Measurements from ENCODE around the gene ZMAT3. TPM values are rescaled to one million over a fixed set of nuclear protein-coding genes. Genes with fewer than 3 reads are reported as not detected.

Gene ZMAT3
- total RNA-seq, 1 donor from 2014 or later = 8.6 TPM

DNA sequence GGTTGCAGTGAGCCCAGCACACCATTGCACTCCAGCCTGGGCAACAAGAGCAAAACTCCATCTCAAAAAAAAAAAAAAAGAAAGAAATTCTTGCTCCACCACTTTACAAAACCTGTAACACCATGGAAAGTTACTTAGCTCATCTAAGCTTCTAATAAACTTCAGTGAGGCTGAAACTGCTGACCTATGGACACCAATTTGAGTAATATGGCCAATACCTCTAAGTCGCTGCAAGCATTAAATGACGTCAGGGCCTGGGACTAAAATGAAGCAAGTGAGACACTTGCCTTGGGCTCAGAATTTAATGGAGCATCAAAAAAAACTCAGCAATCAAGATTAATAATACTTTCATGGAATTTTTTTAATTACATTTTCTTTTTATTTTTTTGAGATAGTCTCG, 42.5 kb downstream of the ZMAT3 start:
- H3K27me3 Mint-ChIP-seq (ENCODE audit: insufficient read depth, low read depth) = peaks cover 3% of the 10 kb centered on the region
- TF ChIP-seq, protein P1, sequence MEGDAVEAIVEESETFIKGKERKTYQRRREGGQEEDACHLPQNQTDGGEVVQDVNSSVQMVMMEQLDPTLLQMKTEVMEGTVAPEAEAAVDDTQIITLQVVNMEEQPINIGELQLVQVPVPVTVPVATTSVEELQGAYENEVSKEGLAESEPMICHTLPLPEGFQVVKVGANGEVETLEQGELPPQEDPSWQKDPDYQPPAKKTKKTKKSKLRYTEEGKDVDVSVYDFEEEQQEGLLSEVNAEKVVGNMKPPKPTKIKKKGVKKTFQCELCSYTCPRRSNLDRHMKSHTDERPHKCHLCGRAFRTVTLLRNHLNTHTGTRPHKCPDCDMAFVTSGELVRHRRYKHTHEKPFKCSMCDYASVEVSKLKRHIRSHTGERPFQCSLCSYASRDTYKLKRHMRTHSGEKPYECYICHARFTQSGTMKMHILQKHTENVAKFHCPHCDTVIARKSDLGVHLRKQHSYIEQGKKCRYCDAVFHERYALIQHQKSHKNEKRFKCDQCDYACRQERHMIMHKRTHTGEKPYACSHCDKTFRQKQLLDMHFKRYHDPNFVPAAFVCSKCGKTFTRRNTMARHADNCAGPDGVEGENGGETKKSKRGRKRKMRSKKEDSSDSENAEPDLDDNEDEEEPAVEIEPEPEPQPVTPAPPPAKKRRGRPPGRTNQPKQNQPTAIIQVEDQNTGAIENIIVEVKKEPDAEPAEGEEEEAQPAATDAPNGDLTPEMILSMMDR (IDR thresholded peaks at IDR 0.05) = no peak
- TF ChIP-seq EZH2phosphoT487 (IDR thresholded peaks at IDR 0.05) (no peak), EZH2 (IDR thresholded peaks at IDR 0.05) (no peak)
- H3K36me3 Mint-ChIP-seq = no peaks in the 10 kb centered on the region
- peaks cover 12% of the 10 kb centered on the region for H3K9me3 Mint-ChIP-seq
- no peaks in the 10 kb centered on the region for H3K79me2 ChIP-seq (ENCODE audit: low read depth)
- H3K4me3 ChIP-seq = no peak overlapping the region
- H3F3A ChIP-seq (ENCODE audit: low read depth) = no peaks in the 10 kb centered on the region
- H3K4me2 ChIP-seq = no peak overlapping the region
- no peak overlapping the region for H3K9ac ChIP-seq
- peaks cover 5% of the 10 kb centered on the region for H3K4me1 Mint-ChIP-seq
- H4K20me1 ChIP-seq (ENCODE audit: low read depth) = no peaks in the 10 kb centered on the region
- H3K4me1 ChIP-seq = peaks cover 9% of the 10 kb centered on the region
- no peak for DNase-seq (ENCODE audit: low spot score)
- H3K27me3 ChIP-seq = no peaks in the 10 kb centered on the region
- no peak overlapping the region for H3K27ac Mint-ChIP-seq
- H3K36me3 ChIP-seq = no peaks in the 10 kb centered on the region
- no peaks in the 10 kb centered on the region for H3K9me3 ChIP-seq (ENCODE audit: low read depth)
- no peak overlapping the region for H3K27ac ChIP-seq
- no peak overlapping the region for H2AFZ ChIP-seq (replicated peaks)
- no peak overlapping the region for H3K4me3 Mint-ChIP-seq

- H3K27ac Mint-ChIP-seq = no peak overlapping the region
- peaks cover 9% of the 10 kb centered on the region for H3K4me1 ChIP-seq
- H3K36me3 ChIP-seq = no peaks in the 10 kb centered on the region
- H3K9ac ChIP-seq = no peak overlapping the region
- no peaks in the 10 kb centered on the region for H4K20me1 ChIP-seq (ENCODE audit: low read depth)
- no peaks in the 10 kb centered on the region for H3K9me3 ChIP-seq (ENCODE audit: low read depth)
- H3K4me2 ChIP-seq = no peak overlapping the region
- H3K4me3 Mint-ChIP-seq = no peak overlapping the region
- no peak for TF ChIP-seq EZH2phosphoT487 (IDR thresholded peaks at IDR 0.05)
- TF ChIP-seq EZH2 (IDR thresholded peaks at IDR 0.05) = no peak
- TF ChIP-seq, protein P1 (IDR thresholded peaks at IDR 0.05) = no peak
- no peaks in the 10 kb centered on the region for H3K36me3 Mint-ChIP-seq
- no peak overlapping the region for H3K4me3 ChIP-seq
- H2AFZ ChIP-seq (replicated peaks) = no peak overlapping the region
- DNase-seq (ENCODE audit: low spot score) = no peak
- H3K4me1 Mint-ChIP-seq = peaks cover 5% of the 10 kb centered on the region
- peaks cover 3% of the 10 kb centered on the region for H3K27me3 Mint-ChIP-seq (ENCODE audit: insufficient read depth, low read depth)
- H3F3A ChIP-seq (ENCODE audit: low read depth) = no peaks in the 10 kb centered on the region
- H3K9me3 Mint-ChIP-seq = peaks cover 10% of the 10 kb centered on the region
- H3K27ac ChIP-seq = no peak overlapping the region
- no peaks in the 10 kb centered on the region for H3K79me2 ChIP-seq (ENCODE audit: low read depth)
- no peaks in the 10 kb centered on the region for H3K27me3 ChIP-seq
These were observed 43.2 kb downstream of the ZMAT3 start for GRCh38 chr3:179028408-179028807.

GRCh38 chr3:179027326-179027900, 44.2 kb downstream of the ZMAT3 start:
- no peak for TF ChIP-seq EZH2phosphoT487 (IDR thresholded peaks at IDR 0.05)
- TF ChIP-seq, protein P1 (IDR thresholded peaks at IDR 0.05) = no peak
- no peak for TF ChIP-seq EZH2 (IDR thresholded peaks at IDR 0.05)
- Histone ChIP-seq H3K9me3 (ENCODE audit: low read depth) (no peaks in the 10 kb centered on the region), H3K79me2 (ENCODE audit: low read depth) (no peaks in the 10 kb centered on the region), H3F3A (ENCODE audit: low read depth) (no peaks in the 10 kb centered on the region), H3K27me3 (no peaks in the 10 kb centered on the region), H3K4me1 (peaks cover 9% of the 10 kb centered on the region), H2AFZ (replicated peaks) (no peak overlapping the region), H3K4me3 (no peak overlapping the region), H3K27ac (no peak overlapping the region), H3K9ac (no peak overlapping the region), H4K20me1 (ENCODE audit: low read depth) (no peaks in the 10 kb centered on the region), H3K36me3 (no peaks in the 10 kb centered on the region), H3K4me2 (no peak overlapping the region)
- H3K4me1 Mint-ChIP-seq = peaks cover 5% of the 10 kb centered on the region
- no peak overlapping the region for H3K27ac Mint-ChIP-seq
- no peaks in the 10 kb centered on the region for H3K36me3 Mint-ChIP-seq
- peaks cover 3% of the 10 kb centered on the region for H3K27me3 Mint-ChIP-seq (ENCODE audit: insufficient read depth, low read depth)
- H3K9me3 Mint-ChIP-seq = peaks cover 10% of the 10 kb centered on the region
- peak; percentile 20 for DNase-seq (ENCODE audit: low spot score)
- H3K4me3 Mint-ChIP-seq = no peak overlapping the region

All from neural progenitor cell (in vitro differentiated cells).